ENCODE results near the gene MYO3B.

MYO3B gene

DNA sequence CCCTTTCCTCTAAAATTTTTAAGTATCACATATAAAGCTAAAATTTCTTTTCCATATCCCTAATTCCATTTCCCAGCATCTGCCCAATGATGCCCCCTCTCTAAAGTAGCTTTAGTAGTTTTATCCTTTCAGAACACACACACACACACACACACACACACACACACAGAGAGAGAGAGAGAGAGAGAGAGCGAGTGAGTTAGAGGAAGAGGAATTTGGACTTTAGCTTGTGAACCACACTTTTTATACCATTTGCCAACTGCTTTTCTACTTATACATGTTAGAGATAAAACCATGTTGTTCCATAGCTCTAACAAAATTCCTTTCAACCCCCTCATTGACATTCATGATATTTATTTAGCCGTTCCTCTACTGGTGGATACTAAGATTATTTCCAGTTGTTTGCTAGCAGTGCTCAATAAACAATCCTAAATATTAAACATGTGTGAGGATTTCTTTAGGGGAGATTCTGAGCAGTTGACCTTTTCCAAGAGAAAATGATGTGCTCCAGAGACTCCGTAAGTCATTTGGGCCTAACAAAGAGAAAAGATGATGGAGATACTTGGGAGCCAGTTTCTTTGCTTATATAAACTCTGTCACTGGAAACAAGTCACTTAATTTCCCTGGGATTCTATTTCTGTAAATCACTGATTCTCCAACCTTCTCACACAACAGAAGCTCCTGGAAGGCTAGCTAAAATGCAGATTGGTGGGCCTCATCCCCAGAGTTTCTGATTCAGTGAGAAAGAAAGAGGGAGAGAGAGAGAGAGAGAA is 307.5 kb downstream of the MYO3B start:
- no peak for DNase-seq

DNA sequence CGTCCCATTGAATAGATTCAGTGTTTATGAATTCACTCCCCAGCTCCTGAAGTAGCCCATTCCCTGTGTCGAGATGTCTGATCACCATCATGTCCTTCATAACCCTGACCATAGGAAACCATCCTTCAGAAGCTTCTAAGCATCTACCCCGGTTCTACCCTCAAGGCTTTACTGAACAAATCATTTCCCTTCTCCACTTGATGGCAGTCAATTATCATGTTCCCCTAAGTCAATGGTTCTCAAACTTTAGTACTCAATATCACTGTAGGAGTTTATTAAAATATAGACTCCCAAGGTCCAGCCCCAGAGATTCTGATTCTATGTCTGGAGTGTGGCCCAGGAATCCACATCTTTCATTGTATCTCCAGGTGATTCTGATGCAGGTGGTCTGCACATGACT is 308.8 kb downstream of the MYO3B start:
- no peak for DNase-seq

GRCh38 chr2:170488807-170489206 is 310.9 kb downstream of the MYO3B start:
- no peak for DNase-seq

DNA sequence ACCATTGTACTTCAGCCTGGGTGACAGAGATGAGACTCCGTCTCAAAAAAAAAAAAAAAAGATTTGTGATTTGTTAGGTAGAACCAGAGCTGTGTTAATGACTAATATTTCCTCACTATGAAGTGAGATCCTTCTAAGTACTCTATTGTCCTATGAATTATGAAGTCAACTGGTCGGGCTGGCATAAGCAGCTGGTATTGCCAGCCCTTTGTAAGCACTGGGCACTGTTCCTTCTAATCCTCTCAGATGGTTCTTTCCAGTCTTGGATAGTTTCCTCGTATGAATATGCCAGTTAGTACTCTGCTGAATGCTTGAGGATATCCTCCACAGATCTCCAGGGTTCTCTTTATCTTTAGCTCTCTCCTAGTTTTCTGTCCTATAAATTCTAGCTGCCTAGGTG is 314.1 kb downstream of the MYO3B start:
- no peak for DNase-seq

DNA sequence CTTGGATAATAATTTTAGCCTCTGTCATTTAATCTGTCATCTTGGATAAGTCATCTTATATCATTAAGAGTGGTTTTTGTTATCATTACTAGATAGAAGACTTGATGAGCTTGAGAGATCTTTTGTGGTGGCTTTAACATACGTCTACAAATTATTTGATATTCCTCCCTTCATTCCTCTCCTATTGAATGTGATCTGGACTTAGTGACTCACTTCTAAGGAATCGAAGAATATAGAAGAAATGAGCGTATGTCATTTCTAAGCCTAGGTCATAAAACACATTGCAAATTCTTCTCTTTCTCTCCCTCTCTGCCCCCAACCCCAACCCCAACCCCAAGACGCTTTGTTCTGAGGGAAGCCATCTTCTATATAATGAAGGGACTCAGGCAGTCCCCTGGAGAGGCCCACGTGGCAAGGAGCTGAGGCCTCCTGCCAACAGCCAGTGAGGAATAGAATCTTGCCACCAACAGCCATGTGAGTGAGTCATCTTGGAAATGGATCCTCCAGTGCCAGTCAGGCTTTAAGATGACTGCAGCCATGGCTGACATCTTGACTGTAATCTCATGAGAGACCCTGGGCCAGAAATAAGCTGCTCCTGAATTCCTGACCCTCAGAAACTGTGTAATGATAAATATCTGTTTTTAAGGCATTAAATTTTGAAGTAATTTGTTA is 315.6 kb downstream of the MYO3B start:
- DNase-seq: no peak

GRCh38 chr2:170495896-170496295 is 317.9 kb downstream of the MYO3B start:
- DNase-seq: no peak

DNA sequence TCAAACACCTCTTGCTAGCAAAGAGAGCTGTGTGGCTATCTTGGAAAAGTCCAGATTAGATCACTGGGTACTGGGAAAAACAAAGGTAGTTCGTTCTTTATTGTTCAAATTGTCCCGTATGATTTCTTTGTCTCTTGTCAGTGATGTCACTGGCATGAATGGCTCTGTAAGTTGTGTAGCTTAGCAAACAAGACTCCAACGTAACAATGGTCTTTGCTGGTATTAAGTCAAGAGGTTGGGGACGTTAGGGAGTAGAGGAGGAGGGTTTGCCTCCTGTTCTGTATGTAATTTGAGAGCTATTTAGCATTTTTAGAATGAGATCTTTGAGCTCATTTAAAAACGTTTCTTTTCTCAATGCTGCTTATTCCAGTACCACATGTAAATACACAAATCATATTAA is 320.7 kb downstream of the MYO3B start:
- no peak for DNase-seq

DNA sequence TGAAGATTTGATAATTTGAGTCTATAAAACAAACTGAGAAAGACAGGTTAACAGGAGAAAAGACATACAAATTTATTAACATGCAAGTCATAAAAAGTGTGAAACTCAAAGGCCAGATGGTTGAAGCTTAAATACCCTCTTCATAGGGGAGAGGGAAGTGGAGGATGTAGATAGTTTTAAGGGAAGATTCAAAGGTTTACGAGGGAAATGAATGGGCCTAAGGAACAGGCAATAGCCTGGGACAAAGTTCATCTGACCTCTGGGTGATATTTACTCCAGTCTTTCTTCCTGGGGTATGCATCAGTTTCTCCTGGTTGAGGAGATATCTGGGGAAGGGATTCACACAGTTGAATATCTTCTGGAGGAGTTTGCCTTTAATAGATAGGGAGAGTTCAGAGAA is 322.2 kb downstream of the MYO3B start:
- DNase-seq: no peak

- no peak for DNase-seq
Observed at GRCh38 chr2:170500770-170501169, 322.8 kb downstream of the MYO3B start.

- no peak for DNase-seq
Observed at GRCh38 chr2:170501421-170502043, 323.6 kb downstream of the MYO3B start.

- DNase-seq: no peak
Observed at GRCh38 chr2:170502361-170503130, 324.6 kb downstream of the MYO3B start.

DNA sequence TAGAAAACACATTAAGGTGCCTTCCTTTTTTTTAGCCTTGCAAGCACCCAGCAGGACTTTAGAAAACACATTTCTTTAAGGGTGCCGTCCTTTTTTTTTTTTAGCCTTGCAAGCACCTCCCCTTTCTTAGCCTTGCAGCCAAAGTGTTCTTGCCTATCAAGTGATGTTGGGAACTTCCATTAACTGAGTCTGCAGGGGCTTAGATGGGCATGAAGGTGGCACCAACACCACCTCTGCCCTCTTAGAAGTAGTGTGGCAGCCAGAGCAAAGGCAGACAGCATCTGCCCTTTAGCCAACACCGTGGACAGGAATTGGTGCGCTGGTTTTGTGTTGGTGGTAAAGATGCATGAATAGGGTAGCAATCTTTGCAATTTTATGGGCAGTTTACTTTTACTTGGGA is 325.6 kb downstream of the MYO3B start:
- no peak for DNase-seq

- no peak for DNase-seq
Observed at GRCh38 chr2:170503971-170504809, 326.2 kb downstream of the MYO3B start.

DNA sequence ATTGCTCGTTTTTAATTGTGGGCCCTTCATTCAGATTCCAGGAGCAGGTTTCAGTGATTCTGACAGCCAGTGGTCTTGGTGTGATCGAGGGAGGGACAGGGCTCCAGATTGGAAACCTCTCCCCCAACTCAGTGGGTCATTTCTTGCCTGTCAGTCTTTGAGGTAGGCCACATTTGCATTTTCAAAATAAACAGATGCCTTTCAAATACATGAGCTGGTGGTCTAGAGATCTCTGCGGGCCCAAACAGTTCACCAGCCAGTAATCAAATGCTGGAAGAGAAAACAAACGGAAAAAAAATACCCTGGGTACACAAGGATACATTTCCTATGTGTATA is 326.8 kb downstream of the MYO3B start:
- no peak for DNase-seq

DNA sequence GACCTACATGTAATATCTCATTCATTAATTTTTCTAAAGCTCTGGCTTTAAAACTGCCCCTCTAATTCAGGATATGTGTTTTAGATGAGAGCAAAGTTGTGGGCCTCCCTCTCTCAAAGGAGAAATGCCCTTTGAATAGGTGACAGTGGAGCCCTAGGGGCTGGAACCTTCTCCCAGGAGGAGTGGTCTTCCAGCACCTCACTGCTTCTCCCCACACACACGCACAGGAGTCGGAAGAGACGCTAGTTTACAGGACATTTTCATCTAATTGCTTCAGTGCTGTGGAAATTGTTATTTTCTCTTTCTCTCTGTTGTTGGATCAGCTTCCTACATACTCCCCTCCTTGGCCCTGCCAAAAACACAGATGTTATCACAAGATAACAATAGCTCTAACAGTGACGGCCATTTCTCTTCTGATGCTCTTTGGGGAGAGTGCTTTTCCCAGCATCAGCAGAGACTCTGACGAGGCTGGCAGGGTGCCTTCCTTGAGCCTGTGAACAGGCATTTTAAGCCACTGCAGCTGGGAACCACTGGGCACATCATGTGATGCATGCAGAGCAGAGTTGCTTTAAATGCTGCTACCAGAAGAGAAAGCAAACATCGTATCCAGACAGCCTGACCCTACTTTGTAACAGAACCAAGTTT is 327.8 kb downstream of the MYO3B start:
- no peak for DNase-seq

DNA sequence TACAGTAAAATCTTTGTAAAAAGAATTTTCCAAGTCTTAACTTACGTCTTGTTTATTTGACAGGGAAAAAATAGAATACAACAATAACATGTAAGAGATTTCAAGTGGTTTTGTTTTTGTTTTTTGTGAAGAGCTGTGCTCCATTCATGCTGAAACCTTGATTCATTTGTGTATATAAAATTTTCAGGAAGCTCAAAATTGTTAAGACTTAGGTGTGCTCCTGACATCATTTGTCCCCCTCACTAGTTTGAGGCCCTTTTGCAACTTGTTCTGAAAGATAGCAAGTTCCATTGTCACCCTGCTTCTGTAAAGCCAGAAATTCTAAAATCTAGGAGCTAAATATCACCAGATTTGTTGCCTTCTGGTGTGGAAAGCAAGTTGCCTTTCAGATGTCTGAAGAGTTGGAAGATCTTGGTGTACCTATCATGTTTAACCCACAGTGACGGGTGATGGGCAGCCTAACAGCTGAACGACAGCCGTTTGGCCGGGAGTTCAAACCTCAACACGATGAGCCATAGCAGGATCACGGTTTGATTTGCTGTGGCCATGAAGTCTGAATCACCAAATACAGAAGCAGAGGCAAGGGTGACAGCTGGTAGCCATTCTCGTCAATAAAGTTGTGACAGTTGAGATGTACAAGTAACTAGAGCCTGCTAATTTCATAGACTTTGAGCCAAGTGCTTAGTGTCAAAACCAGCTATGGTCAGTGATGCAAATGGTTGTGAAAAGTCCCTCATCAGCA is 331.7 kb downstream of the MYO3B start:
- no peak for DNase-seq

DNA sequence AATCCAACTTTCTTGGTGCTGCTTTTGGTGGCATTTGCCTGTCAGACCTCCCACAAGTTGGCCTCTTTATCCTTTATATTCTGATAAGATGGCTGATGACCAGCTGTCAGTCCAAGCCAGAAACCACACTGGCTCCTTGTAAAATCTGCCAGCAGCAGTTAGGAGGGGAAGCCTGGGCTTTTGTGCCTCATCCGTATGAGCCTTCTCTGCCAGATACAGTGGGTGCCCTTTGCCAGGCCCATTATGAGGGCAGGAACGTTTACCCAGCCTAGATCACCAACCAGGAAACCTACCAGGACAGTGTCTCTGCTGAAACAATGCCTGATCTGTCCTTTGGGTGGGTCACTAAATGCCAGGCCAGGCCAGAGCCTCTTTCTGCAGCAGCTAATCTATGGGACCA is 334.3 kb downstream of the MYO3B start:
- no peak for DNase-seq

GRCh38 chr2:170514140-170514539 is 336.2 kb downstream of the MYO3B start:
- DNase-seq: no peak

- no peak for DNase-seq
Observed at GRCh38 chr2:170517538-170517937, 339.6 kb downstream of the MYO3B start.

- no peak for DNase-seq
Observed at GRCh38 chr2:170518911-170519310, 341.0 kb downstream of the MYO3B start.

- DNase-seq: no peak
Observed at GRCh38 chr2:170521299-170521698, 343.4 kb downstream of the MYO3B start.

All from NCI-H2081 treated with DMSO at 0.1 percent for 48 hours (cell line).